ENCODE results near the gene MCAT. TPM values are rescaled to one million over a fixed set of nuclear protein-coding genes. Genes with fewer than 3 reads are reported as not detected.

The MCAT gene
- total and polyA plus RNA-seq, 12 donors, result 12.8 to 33.4 (median 15.3) TPM

GRCh38 chr22:43133401-43133800 is 9.8 kb downstream of the MCAT start:
- Histone ChIP-seq H3K27ac (no peak overlapping the region), H3K36me3 (peaks cover 0 to 77% (median 16%) of the 10 kb centered on the region in 9 donors), H3K9me3 (no peaks in the 10 kb centered on the region), H3K4me3 (no peak overlapping the region), H3K4me1 (peaks cover 0 to 43% (median 28%) of the 10 kb centered on the region in 9 donors), H3K27me3 (no peaks in the 10 kb centered on the region)
- 86 to 93% methylated on average over 9 of the region's 9 CpGs for WGBS, 2 donors
- DNase-seq (no peak), ATAC-seq (no peak)
- TF ChIP-seq CTCF (IDR thresholded peaks at IDR 0.05), result no peak
- intact Hi-C loops (cut with DNase I), result loop anchor here in 1 of 10 donors (5.0 kb wide), 1 partner anchor 1851 kb away; no protein-coding TSS in a partner anchor

- intact Hi-C loops (cut with DNase I), result loop anchor here in 1 of 10 donors (5.0 kb wide), 1 partner anchor 1850 kb away; no protein-coding TSS in a partner anchor
- Histone ChIP-seq H3K27ac (peak overlapping the region in 6 of 10 donors; percentile 23 to 62 (median 42)), H3K4me1 (peaks cover 0 to 45% (median 24%) of the 10 kb centered on the region in 9 donors), H3K27me3 (no peaks in the 10 kb centered on the region), H3K9me3 (no peaks in the 10 kb centered on the region), H3K36me3 (peaks cover 0 to 62% (median 8%) of the 10 kb centered on the region in 9 donors), H3K4me3 (no peak overlapping the region)
- ATAC-seq (peak; percentile 35 to 65 (median 59)), DNase-seq (peak; percentile 39 to 47)
- 56 to 65% methylated on average over 17 of the region's 17 CpGs for WGBS, 2 donors
- TF ChIP-seq CTCF (IDR thresholded peaks at IDR 0.05), result no peak
Measured at GRCh38 chr22:43131773-43132501, 11.3 kb downstream of the MCAT start.

GRCh38 chr22:43129426-43130425 is 13.5 kb downstream of the MCAT start:
- ATAC-seq, result no peak
- Histone ChIP-seq H3K9me3 (no peaks in the 10 kb centered on the region), H3K27ac (no peak overlapping the region), H3K27me3 (no peaks in the 10 kb centered on the region), H3K36me3 (peaks cover 0 to 40% (median 4%) of the 10 kb centered on the region in 9 donors), H3K4me1 (peaks cover 0 to 40% (median 14%) of the 10 kb centered on the region in 9 donors), H3K4me3 (no peak overlapping the region)
- 70 to 78% methylated on average over 16 of the region's 16 CpGs for WGBS, 2 donors
- intact Hi-C loops (cut with DNase I), result loop anchor here in 1 of 10 donors (5.0 kb wide), 1 partner anchor 1847 kb away; no protein-coding TSS in a partner anchor
- no peak for DNase-seq
- no peak for TF ChIP-seq CTCF (IDR thresholded peaks at IDR 0.05)

- WGBS, 2 donors, result 69 to 77% methylated on average over 20 of the region's 20 CpGs
- intact Hi-C loops (cut with DNase I), result no loop called here
- ATAC-seq (no peak), DNase-seq (no peak)
- Histone ChIP-seq H3K9me3 (no peaks in the 10 kb centered on the region), H3K27me3 (no peaks in the 10 kb centered on the region), H3K4me1 (peaks cover 0 to 43% (median 14%) of the 10 kb centered on the region in 9 donors), H3K27ac (no peak overlapping the region), H3K4me3 (no peak overlapping the region), H3K36me3 (peaks cover 0 to 33% (median 0%) of the 10 kb centered on the region in 9 donors)
- no peak for TF ChIP-seq CTCF (IDR thresholded peaks at IDR 0.05)
Measured at GRCh38 chr22:43128928-43129424, 14.2 kb downstream of the MCAT start.

Measured in heart right ventricle (tissue), 16 donors.